WERI-Rb-1 (cell line): Measurements from ENCODE around the gene LYZL6.
"Not testable (repeated sequence)": the region's sequence is repeated elsewhere in the genome, so short reads cannot be mapped to it uniquely, and the experiment has no call there.

Experiments
- DNase-seq: peaks from one replicate; pipeline ENCODE4 v3.0.0-alpha.2; 2020
- H3K27ac ChIP-seq: fragments of 250-450 bp; sonication (Bioruptor Pico); 2 replicates; pipeline ENCODE4 v1.5.1; 2020; ENCODE audit warnings: mild to moderate bottlenecking, moderate library complexity
- H3K27me3 ChIP-seq: fragments of 250-450 bp; sonication (Bioruptor Pico); 2 replicates; pipeline ENCODE4 v1.5.1; 2021; ENCODE audit warnings: mild to moderate bottlenecking, low read depth, moderate library complexity; ENCODE audit not compliant: insufficient read depth, severe bottlenecking
- H3K36me3 ChIP-seq: fragments of 250-450 bp; sonication (Bioruptor Pico); 2 replicates; pipeline ENCODE4 v1.5.1; 2020; ENCODE audit warnings: mild to moderate bottlenecking, moderate library complexity
- H3K4me3 ChIP-seq: 2 replicates; pipeline ENCODE4 v1.5.1; 2011; ENCODE audit warnings: low read depth, mild to moderate bottlenecking, control low read depth, low read length
- H3K9me3 ChIP-seq: fragments of 250-450 bp; sonication (Bioruptor Pico); 2 replicates; pipeline ENCODE4 v1.5.1; 2021; ENCODE audit warnings: mild to moderate bottlenecking, moderate library complexity; ENCODE audit not compliant: severe bottlenecking
- TF ChIP-seq, protein P1 (sequence below): IDR thresholded peaks from 2 replicates; pipeline ENCODE4 v1.5.1; 2011; ENCODE audit warnings: low read depth, mild to moderate bottlenecking, control low read depth, inconsistent platforms, low read length

LYZL6 gene

DNA sequence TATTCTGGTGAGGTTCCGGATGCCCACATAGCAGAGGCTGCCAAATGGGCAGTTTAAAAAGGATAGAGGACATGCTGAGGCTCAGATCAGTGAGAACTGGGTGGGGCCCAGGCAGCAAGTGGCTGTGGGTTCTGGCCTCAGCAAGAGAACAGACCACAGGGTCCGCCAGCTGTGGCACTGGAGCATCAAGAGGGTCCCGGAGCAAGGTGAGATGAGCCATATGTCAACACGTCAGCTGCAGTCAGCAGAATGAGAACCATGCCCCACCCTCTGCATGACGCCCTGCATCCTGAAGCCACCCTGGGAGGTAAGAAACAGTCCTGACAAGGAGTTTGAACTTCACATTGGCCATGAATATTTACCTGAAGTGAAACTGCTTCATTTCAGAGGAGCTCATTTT lies 43.2 kb downstream of the LYZL6 start:
- no peak overlapping the region for H3K4me3 ChIP-seq
- no peaks in the 10 kb centered on the region for H3K27me3 ChIP-seq
- TF ChIP-seq, protein P1, sequence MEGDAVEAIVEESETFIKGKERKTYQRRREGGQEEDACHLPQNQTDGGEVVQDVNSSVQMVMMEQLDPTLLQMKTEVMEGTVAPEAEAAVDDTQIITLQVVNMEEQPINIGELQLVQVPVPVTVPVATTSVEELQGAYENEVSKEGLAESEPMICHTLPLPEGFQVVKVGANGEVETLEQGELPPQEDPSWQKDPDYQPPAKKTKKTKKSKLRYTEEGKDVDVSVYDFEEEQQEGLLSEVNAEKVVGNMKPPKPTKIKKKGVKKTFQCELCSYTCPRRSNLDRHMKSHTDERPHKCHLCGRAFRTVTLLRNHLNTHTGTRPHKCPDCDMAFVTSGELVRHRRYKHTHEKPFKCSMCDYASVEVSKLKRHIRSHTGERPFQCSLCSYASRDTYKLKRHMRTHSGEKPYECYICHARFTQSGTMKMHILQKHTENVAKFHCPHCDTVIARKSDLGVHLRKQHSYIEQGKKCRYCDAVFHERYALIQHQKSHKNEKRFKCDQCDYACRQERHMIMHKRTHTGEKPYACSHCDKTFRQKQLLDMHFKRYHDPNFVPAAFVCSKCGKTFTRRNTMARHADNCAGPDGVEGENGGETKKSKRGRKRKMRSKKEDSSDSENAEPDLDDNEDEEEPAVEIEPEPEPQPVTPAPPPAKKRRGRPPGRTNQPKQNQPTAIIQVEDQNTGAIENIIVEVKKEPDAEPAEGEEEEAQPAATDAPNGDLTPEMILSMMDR = no peak
- no peaks in the 10 kb centered on the region for H3K9me3 ChIP-seq
- DNase-seq = no peak
- no peak overlapping the region for H3K27ac ChIP-seq
- no peaks in the 10 kb centered on the region for H3K36me3 ChIP-seq

DNA sequence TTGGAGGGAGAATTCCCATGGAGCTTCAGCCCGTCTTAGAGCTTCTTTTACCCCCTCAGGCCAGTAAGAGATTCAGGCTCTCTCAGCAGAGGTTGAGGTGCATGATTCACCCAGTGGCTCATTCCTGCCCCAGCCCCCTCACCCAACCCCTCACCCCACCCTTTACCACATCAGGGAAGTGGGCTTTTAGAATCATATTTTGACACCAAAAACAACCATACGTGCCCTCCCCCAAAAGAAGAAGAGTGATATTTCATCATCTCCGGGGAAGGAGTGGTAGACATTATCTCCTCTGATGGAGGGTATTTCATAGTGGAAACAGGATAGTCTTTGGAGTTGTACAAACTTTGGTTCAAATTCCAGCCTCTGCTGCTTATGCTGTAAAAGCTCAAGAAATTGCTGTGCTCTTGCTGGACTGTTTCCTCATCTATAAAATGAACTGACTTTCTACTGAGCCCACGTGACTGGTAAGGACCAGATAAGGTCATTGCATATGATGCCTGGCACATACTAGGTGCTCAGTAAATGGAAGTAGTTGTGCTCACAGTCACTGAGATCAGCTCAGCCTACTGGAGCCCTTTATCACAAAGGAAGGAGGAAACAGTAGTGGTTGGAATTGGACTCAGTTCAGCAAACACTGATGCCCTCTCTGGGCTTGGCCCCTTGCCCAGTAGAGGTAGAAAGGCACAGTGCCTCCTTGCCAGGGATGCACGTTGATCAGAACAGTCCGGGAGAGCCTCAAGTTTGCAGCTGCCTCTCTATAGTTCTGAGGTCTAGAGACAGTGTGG lies 45.0 kb downstream of the LYZL6 start:
- H3K9me3 ChIP-seq = no peaks in the 10 kb centered on the region
- no peaks in the 10 kb centered on the region for H3K27me3 ChIP-seq
- H3K36me3 ChIP-seq = no peaks in the 10 kb centered on the region
- DNase-seq = no peak
- no peak overlapping the region for H3K27ac ChIP-seq
- TF ChIP-seq, protein P1 = no peak
- no peak overlapping the region for H3K4me3 ChIP-seq

DNA sequence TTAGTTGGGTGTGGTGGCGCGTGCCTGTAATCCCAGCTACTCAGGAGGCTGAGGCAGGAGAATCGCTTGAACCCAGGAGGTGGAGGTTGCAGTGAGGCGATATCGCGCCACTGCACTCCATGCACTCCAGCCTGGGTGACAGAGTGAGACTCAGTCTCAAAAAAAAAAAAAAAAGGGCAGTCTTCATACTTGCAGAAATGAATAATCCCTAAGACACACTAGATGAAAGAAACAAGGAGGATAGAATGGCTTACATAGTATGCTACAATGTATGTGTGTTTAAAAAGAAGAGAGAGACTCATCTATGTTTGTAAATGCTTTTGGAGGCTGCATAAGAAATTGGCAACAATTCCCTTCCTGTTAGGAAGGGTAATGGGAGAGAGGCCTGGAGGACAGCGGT lies 45.7 kb downstream of the LYZL6 start:
- not testable (repeated sequence) for H3K27me3 ChIP-seq, H3K9me3 ChIP-seq, H3K4me3 ChIP-seq, DNase-seq, H3K27ac ChIP-seq, H3K36me3 ChIP-seq

DNA sequence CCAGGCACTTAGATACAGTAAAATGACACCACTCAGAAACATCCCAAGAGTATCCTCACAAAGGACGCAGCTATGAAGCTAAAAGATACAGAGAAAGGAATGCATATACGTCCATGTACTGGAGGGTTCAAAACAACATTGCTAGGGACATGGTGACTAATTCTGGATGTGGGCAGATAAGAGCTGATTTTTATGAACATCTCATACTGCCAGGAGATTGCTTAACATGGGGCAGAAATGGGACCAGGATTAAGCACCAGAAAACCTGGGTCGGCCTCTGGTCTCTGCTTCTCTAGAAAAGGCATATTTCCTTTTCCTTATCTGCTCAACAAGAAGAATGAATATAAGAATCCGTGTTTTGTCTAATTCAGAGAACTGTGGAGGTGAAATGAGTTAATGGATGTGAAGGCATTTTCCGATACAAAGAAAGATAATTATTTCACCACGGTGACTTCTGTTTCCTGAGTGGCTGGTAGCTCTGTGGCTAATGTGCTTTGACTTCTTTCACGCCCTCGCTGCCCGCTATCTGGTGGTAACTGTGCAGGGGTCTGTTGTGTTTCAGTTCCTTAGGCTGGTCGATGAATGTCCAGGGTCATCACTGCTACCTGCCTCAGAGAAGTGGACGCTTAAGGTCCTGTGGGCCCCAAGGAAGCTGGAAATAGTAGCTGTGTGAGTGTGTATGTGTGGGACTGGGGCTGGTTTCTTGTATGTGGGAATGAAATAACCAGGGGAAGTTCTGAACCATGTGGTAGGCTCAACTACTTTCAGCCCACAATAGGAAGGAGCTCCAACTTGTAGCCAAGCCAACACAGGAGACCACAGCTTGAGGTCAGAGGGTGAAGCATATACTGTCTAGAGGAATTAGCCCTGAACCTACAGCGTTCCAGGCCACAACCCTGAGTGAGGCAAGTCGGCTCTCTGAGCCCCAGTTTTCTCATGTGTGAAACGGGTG lies 47.6 kb downstream of the LYZL6 start:
- H3K4me3 ChIP-seq = no peak overlapping the region
- H3K9me3 ChIP-seq = no peaks in the 10 kb centered on the region
- H3K27ac ChIP-seq = no peak overlapping the region
- DNase-seq = no peak
- TF ChIP-seq, protein P1 = no peak
- H3K36me3 ChIP-seq = no peaks in the 10 kb centered on the region
- no peaks in the 10 kb centered on the region for H3K27me3 ChIP-seq

DNA sequence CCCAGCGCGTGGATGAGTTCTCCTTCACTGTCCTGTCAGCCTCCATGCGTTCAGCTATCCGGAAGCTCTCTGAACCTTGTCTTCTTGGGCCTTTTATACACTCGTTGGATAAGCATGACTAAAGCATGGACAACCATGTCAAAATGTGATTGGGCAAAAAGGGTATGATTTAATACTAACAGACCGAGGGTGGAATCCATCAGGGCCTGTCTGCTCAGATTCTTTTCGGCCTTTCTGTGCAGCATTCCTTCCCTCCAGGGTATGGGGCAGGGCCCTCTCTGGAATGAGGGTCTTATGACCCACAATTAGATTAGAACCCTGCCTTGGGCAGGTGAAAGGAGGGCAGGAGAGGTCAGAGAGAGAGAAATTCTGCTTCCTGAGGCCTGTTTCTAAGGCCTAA lies 49.3 kb downstream of the LYZL6 start:
- no peak for DNase-seq
- Histone ChIP-seq H3K27me3 (no peaks in the 10 kb centered on the region), H3K9me3 (no peaks in the 10 kb centered on the region), H3K4me3 (no peak overlapping the region), H3K27ac (no peak overlapping the region), H3K36me3 (no peaks in the 10 kb centered on the region)
- TF ChIP-seq, protein P1 = no peak

DNA sequence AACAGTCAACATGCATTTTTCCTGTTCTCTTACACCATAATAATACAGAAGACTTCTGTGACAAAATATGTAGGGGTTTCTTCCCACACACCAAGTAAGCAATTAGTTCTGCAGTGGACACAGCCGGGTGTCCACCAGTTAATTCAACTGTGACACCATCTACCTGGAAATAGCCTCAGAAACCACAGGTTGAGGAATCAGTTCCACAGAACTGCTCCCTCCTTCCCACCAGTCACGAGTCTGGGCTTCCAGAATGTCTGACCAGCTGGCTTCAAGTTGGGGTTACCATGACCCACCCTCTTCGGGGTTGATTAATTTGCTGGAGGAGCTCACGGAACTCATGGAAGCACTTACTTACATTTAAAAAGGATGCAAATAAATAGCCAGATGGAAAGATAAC lies 49.8 kb downstream of the LYZL6 start:
- H3K27me3 ChIP-seq = no peaks in the 10 kb centered on the region
- H3K9me3 ChIP-seq = no peaks in the 10 kb centered on the region
- TF ChIP-seq, protein P1 = no peak
- no peak for DNase-seq
- no peaks in the 10 kb centered on the region for H3K36me3 ChIP-seq
- no peak overlapping the region for H3K27ac ChIP-seq
- H3K4me3 ChIP-seq = no peak overlapping the region
